Right hindlimb (tissue), 1 donor: ENCODE results near the gene WIZ.
A peak's percentile ranks its signal among the peaks of the same experiment; 100 is the strongest.
"Not testable (repeated sequence)": the region's sequence is repeated elsewhere in the genome, so short reads cannot be mapped to it uniquely, and the experiment has no call there.

ENCODE experiments used
- DNase-seq: peaks from one replicate; pipeline ENCODE4 v3.0.0-alpha.2; 2018

Gene WIZ

DNA sequence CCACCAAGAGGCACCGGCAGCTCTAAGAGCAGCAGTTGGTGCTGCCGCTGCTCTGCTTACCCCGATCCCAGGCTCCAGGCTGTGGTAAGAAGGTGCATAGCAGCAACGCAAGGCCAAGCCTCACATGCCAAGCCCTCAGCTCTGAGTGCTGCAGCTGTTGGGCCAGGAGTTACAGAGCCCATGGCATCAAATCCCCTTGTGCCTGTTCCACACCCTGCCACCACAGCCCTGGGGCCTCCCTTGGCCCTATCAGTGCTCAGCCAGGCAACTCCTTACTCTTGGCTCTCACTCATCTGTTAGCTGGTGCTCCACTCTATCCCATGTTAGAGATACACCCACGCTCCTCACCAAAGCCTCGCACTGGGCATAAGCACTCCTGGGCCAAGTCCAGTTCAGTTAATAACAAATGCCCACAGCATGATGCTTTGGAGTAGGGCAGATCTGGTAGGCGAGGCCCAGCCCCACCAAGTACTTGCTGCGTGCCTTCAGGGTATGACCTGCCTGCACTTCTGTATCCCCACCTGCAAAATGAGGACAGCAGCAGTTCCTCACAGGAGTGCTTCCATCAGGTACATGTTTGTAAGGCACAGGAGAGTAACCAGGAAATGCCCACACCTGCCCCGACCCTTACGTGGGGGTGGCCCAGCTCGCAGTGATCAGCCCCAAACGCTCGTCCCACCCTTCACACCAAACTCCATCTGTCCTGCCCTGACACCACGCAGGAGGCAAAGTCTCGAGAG is 47.2 kb downstream of the WIZ start:
- DNase-seq: no peak

DNA sequence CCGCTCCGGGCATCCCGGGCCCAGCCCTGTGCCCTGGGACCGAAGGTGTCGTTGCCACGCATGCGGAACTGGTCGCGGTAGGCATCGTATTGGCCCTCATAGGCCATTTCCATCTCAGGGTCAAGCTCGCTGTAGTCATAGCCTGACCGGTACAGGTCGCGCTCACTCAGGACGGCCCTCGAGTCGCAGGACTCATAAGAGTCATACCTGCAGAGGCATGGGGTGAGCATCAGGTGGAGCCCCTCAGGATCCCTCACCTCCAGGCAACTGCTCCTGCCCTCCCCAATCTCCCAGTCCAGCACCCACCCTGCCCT is 48.4 kb downstream of the WIZ start:
- no peak for DNase-seq

DNA sequence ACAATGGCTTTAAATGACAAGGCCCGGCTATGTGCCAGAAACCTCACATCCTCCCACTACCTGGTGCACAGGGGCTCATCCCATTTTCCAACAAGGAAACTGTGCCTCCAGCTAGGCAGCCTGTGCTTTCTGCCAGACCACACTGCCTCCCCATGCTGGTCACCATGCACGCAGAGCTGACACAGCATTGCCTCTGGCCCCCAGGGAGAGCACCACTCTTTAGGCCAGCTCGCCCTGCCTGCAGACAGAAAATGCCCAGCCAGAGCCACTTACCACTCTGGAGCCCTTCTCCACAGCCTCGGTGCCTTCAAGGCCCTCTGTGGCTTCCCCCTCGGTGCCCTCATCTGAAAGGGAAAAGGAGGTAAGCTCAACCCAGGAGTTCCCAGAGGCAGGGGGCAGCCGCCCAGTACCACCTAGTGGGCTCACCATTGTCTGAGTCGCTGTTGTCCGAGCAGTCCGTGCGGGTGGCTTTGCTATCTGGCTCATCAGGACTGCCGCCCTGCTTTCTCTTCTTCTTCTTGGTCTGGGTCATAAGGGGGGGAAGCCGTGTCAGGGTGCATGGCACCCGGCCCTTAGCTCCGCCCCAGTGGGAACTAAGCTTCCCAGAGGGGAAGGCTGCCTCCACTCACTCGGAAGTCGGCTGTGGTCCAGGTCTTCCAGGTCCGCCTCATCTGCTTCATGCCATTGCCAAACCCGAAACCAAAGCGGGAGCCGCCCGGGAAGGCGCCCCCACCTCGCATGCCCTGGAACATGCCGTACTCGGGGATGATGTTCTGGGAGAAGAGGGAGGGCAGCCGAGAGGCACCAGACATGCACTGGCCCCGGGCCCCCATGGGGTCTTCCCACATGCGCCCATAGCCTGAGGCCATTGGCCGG is 49.0 kb downstream of the WIZ start:
- no peak for DNase-seq

DNA sequence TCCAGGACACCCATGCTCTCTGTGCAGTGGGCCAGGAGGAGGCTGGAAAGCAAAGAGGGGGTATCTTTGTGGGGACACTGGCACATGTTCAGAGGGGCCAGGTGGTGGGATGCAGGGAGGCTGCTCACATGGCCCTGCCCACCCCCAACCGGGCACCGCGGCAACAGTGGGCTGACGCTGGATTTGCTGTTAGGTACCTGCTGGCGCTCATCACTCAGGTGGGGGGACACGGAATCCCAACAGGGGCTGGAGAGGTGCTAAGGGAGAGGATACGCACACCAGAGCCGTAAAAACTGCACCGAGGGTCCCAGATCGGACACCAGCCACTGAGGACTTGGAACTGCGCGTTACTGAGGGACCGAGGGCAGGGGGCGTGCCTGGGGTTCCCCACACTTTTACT is 50.1 kb downstream of the WIZ start:
- DNase-seq: no peak

DNA sequence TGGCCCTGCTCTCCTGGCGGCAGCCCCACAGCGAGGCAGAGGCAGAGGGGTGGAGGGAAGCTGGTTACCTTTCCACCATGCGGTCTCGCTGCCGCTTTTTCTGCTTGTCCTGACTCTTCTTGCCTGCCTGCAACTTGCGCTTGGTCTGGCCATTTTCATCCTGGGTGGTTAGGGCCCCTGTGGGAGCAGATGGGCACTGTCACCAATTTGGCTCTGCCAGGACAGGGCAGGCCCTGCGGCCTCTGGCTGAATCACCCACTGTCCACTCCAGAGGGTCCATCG is 50.6 kb downstream of the WIZ start:
- DNase-seq: no peak

DNA sequence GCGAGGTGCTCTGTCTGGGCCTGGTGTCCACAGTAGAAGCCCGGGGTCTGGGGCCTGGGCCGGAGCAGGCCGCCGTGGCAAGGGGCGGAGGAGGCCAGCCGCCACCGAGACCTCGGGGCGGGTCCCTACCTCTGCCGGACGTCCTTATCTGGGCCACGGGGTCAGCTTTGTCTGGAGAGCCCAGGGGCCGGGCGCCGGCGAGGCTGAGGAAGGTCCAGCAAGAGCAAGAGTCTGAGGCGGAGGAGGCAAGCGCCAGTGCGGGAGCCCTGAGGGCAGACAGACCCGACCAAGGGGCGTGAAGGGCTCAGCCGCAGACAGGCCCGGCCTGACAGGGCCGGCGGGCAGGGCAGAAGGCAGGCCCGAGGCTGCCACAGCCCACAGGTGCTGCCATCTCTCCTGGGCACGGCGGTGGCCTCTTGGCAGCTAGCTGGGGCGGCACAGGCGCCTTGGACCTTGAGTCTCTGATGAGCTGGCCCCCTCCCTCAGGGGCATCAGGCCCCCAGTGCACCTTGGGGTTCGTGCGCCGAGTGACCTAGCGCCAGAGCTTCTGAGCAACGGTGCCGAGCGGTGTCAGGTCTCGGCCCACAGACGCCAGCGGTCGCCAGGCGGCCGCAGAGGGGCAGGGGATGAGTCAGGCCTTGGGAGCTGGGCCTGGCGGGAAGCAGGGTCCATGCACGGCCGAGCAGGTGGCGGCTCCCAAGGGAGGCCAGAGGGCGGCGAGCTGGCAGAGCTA is 51.1 kb downstream of the WIZ start:
- DNase-seq: no peak

DNA sequence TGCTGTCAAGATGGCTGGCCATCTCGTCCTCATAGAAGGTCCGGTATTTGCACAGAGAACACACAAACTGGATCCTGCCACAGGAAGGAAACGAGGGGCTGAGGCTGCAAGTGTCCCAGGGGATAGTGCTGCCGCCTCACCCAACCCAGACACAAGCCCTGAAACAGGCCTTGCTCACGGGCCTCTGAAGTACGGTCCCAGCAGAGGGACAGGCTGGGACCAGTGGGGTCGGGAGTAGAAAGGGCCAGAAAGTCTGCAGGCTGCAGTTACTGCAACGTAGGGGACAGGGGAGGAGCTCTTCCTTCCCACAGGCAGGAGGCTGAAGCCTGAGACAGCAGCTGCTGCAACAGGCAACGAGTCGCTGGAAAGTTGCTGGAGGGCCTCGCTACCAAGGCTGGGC is 52.0 kb downstream of the WIZ start:
- DNase-seq: no peak

DNA sequence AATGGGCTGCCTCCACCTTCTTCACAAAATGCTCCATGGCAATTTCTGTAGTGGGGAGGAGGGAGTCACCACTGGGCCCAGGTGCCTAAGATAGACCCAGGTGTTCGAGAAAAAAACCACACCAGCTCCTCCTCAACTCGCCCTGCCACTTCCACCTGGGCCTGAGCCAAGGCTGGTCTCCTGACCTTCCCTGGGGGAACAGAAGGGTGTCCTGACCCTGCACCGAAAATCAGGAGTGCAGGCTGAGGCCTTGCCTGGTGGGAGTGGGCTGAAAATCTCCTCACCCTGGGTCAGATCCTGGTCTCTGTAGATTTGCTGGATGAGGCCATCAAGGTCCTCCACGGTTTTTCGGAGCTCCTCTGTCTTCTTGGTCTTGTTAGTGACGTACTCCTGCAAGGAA is 52.5 kb downstream of the WIZ start:
- DNase-seq: no peak

DNA sequence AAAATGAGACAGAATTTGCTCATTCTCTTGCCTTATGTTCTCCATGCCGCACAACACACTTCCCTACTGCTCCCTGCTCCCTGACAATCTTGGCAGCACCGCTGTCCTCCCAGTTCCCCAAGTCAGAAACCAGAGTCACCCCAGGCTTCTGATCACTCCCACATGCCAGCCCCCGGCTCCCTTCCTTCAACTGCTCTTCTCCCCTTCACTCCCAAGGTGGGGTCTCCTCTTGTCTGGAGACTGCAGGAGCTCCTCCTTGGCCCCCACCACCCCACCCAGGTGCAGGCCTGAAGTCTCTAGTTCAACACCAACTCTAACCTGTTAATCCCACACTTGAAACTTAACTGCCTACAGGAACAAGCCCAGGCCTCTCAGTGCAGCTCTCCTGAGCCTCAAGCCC is 53.3 kb downstream of the WIZ start:
- DNase-seq: no peak

DNA sequence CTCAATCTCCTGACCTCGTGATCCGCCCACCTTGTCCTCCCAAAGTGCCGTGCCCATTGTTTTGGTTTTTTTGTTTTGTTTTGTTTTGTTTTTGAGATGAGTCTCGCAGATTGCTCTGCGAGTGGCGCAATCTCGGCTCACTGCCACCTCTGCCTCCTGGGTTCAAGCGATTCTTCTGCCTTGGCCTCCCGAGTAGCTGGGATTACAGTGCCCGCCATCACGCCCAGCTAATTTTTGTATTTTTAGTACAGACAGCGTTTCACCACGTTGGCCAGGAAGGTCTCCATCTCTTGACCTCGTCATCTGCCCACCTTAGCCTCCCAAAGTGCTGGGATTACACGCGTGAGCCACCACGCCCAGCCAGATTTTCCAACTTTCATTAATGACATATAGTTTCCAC is 54.5 kb downstream of the WIZ start:
- not testable (repeated sequence) for DNase-seq

DNA sequence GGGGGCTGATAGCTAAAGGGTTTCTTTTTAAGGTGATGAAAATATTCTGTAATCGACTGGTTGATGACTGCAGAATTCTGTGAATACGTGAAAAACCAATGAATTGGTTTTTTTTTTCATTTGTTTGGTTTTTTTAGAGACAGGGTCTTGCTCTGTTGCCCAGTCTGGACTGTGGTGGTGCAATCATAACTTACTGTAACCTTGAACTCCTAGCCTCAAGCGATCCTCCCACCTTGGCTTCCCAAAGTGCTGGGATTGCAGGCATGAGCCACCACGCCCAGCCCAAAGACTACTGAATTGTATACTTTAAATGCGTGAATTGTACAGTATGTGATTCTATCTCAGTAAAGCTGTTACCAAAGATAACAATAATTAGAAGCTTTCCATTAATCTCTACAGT is 55.3 kb downstream of the WIZ start:
- DNase-seq: no peak

DNA sequence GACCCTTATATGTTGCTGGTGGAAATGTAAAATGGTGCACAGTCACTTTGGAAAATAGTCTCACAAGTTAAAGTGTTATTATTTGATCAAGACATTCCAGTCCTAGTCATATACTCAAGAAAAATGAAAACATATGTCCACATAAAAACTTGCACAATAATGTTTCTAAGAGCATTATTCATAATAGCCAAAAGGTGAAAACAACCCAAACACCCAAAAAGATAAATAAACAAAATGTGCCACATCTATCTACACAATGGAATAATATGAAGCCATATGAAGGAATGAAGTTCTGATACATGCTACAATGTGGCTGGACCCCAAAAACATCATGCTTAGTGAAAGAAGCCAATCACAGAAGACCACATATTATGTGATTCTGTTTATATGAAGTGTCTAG is 55.8 kb downstream of the WIZ start:
- DNase-seq: no peak

DNA sequence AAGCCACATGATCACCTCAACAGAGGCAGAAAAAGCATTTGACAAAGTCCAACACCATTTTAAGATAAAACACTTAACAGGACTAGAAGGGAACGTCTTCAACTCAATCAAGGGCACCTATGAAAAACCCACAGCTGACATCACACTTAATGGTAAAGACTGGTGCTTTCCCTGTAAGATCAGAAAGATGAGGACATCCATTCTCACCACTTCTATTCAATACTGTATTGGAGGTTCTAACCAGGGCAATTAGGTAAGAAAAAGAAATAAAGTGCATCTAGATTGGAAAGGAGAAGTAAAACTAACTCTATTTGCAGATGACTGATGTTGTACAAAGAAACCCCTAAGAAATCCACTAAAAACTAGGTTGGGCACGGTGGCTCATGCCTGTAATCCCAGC is 58.9 kb downstream of the WIZ start:
- no peak for DNase-seq

DNA sequence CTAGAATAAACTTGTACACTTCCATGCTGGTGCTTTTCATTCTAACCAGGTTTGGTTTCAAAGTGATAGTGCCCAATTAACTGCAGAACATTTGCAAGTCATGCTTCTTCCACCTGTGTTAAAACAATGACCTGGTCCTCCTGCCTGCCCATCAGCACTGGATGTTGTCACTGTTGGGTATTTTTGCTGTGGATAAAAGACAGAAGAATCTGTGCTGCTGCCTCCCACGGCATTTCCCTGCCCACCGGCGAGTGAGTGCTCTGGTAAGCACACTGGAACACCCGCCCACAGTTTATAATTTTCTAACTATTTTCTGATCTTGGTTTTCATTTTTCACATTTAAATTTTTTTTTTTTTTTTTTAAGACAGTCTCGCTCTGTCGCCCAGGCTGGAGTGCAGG is 67.9 kb downstream of the WIZ start:
- no peak for DNase-seq

DNA sequence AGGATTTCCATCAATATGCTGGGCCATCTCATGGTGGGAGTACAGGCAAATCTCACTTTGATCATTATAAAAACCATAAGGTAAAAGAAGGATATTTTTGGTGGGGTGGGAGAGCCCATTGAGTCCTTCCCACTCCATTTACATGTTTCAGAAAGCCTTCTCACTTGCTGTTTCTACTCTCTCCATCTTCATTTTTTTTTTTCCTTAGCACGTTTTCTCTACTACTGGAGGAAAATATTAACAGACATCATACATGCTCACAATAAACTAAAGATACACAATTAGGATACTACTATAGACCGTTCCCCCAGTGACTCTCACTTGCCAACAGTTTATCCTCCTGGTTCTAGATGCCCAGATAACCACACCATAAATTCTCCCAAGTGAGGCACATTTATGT is 68.3 kb downstream of the WIZ start:
- DNase-seq: no peak

DNA sequence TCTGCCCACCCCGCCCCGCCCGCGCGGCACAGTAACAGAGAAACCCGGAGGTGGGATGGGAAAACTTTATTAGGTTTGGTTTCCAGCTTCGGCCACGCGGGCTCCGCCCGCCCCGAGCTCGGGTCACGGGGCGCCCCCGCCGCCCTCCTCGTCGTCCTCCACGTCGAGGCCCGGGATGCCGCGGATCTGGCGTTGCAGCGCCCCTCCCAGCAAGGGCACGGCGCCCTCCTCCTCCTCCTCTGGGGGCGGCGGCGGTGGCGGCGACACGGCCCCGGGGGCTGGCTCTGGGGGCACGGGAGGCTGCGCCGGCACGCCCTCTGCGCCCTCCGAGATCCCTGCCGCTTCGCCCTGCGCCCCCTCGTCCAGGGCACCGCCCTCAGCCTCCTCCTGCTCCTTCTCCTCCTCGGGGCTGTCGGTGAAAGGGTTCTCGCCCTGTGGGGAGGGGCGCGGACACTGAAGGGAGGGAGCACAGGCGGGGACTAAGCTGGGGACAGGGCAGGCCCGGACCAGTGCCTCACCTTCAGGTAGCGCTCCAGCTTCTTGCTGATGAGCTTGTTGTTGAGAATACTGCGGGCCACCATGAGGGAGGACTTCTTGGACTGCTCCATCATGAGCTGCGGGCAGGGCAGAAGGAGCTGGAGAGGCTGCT is 69.6 kb downstream of the WIZ start:
- DNase-seq: no peak

DNA sequence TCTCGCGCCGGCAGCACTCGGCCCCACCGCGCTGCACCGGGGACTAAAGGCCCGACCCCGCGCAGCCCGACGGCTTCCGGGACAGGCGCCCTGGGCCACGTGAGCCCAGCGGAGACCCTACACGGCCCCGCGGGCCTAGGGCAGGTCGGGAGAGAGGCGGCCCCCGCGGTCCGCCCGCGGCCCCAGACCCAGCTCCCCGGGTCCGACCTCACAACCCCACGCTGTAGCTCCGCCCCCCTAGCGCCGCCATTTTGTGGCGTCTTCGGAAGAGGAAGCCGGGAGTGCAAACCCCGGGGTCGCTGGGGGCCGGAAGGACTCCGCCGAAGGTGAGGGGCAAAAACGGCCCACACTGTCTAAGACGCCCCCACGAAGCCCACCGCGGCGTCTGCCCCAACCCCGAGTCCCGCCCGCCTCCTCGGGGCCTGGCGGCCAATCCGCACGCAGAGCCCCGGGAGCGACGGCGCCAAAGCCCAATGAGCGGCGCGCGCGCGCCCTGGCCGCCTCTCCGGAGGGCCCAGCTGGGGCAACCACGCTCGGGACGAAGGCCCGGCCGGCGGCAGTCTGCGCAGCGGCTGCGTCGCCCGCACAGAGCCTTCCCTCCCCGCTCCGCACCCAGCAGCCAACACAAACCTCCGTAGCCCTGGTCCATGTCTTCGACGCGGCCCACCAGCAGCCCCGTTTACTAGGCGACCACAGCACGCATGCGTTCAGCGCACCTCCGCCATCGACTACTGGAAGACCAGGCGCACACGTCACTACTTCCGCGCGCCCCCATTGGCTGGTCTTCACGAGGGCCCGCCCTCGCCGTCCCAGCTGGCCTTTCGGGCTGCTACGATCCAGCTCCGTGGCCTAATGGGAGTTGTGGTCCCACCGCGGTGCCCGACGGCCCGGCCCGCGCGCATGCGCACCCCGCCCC is 70.4 kb downstream of the WIZ start, which contains the start of gene AKAP8:
Gene AKAP8 (minus strand): TSS at position 705 of the 916 bp plus-strand sequence. CDS start 56 bp downstream, at position 649.
- DNase-seq: peak; percentile 100

DNA sequence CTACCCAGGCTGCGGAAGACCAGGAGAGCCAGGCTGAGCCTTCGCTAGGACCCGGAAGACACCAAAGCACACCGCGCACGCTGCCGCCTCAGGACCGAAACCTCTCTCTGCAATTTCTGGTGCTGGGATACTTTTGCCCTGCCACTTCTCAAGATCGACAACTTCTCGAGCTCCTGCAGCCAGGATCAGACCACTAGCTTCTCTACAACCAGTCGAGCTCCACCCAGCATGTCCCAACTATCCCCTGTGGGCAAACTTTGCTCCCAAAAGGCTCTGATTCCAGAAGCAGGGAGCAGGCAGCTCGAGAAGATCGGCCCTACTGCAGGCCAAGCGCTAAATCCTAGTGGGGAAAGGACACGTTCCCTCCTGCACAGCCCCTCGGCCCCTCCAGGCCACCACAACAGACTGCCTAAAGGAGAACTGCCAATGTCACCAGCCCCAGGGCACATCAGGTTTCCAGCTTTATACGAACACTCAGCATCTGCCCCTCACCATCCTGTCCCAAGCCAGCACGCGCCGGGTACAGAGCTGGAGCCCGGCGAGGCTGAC is 71.1 kb downstream of the WIZ start:
- peak; percentile 55 for DNase-seq

DNA sequence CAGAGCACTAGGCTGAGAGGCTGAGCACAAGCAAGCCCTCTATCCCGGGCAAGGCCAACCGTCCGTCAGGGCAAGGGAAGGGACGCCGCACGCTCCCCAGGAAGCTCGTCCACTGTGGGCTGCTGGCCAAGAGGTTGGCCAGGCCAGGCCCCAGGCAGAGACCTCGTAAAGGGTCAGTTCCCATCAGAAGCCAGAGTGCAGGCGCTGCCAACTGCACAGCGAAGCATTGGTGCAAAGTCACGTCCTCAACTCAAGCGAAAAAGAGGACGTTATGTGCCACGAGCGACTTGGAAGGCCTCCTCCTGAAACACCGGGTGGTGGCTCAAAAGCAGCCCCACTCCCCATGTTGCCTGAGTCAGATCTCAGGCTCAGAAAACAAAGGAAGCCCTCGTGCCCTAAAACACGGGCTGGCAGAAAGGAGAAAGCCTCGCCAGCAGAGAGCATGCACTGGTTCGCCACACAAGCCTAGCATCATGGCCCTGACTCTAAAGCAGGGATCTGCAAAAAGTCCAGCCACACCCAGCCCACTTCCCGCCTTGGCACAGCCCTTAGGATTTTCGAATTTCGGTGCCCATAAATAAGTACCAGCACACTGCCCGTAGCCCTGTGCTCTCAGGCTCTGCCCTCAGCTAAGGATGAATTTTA is 74.8 kb downstream of the WIZ start:
- no peak for DNase-seq

DNA sequence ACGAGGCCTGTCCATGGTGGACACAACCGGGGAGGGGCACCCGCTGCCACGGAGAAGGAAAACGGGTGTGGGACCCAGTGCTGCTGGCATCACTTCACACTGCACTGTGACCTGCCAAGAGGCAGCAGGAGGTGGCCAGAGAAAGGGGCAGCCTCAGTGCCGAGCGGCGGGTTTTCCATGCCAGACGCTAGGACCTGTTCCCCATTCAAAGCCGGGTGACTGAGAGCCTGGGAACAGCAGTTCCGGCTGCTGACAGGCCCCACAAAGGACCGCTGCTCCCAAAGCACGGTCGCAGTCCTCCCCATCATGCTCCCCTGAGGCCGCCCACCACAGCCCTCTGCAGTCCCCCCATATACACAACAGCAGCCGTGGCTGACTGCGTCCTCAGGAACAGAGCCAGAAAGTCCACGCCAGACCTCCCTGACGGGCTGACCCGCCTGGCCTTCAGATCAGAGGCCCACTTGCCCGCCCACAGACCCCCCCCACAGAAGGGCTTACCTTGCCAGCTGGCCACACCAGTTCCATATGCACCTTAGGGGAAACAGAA is 75.6 kb downstream of the WIZ start:
- DNase-seq: no peak

DNA sequence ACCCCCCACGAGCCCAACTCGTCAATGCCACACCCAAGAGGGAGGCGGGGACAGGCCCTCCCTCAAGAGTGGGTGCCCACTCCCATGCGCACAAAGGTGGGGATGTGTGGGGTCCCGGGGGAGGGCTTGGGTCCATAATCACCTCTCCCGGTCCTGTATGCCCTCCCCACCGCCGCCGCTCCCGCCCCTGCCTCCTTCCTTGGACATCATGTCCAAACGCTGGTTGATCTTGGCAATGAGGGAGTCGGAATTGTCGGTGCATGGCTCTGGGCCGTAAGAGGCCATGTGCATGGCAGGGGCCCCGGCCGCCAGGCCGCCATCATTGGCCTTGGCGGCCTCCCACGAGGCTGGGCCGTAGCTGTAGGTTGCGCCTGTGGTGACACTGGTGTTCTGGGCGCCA is 76.1 kb downstream of the WIZ start:
- no peak for DNase-seq
